RWPE1 (cell line): ENCODE results near the gene DRG2.

Experiments used
- CTCF ChIA-PET: fragments of 350-600 bp; sonication (Branson Sonifier 250); formaldehyde crosslinking; extraction: SDS; loops from one replicate; lab custom pipeline; 2021; lab: Yijun Ruan, JAX
- POLR2A ChIA-PET: fragments of 400-600 bp; formaldehyde crosslinking; extraction: SDS; loops from one replicate; lab custom pipeline; 2020; ENCODE audit warnings: antibody characterized with exemption; ENCODE audit not compliant: low non-redundant PET; lab: Yijun Ruan, JAX
- DNase-seq: peaks from one replicate; pipeline ENCODE4 v3.0.0; 2012; ENCODE audit warnings: low spot score
- H3K27ac ChIP-seq: fragments of 450-650 bp; 2 replicates; pipeline ENCODE4 v1.5.1; 2017
- TF ChIP-seq, protein P1 (sequence below): fragments of 450-650 bp; conservative IDR thresholded peaks from 2 replicates; pipeline ENCODE4 v1.5.1; 2017; ENCODE audit warnings: low read depth, mild to moderate bottlenecking

DRG2 gene

DNA sequence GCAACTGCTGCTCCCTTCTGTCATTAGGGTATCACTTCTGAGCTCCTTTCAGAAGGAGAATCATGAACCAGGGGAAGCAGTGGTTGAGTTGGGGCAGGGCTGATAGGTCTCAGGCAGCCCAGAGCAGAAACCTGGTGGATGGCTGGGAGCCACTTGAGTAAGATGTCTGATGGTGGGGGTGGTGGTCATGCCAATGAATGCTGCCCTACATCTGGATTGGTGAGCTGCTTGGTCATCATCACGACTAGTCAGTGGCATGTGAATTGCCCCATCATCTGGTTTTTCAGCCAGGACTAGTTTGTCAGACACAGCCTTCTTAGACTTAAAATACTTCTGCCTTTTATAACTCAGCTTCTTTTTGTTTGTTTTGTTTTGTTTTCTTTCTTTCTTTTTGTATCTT lies 46.0 kb upstream of the DRG2 start:
- TF ChIP-seq, protein P1, sequence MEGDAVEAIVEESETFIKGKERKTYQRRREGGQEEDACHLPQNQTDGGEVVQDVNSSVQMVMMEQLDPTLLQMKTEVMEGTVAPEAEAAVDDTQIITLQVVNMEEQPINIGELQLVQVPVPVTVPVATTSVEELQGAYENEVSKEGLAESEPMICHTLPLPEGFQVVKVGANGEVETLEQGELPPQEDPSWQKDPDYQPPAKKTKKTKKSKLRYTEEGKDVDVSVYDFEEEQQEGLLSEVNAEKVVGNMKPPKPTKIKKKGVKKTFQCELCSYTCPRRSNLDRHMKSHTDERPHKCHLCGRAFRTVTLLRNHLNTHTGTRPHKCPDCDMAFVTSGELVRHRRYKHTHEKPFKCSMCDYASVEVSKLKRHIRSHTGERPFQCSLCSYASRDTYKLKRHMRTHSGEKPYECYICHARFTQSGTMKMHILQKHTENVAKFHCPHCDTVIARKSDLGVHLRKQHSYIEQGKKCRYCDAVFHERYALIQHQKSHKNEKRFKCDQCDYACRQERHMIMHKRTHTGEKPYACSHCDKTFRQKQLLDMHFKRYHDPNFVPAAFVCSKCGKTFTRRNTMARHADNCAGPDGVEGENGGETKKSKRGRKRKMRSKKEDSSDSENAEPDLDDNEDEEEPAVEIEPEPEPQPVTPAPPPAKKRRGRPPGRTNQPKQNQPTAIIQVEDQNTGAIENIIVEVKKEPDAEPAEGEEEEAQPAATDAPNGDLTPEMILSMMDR = no peak
- DNase-seq = peak; percentile 30
- H3K27ac ChIP-seq = 0 out of 2 replicates have a peak overlapping the region, but pooled peaks have one; percentile 20
- ChIA-PET CTCF (interaction anchor here (0.6 to 1.3 kb wide), 2 partner anchors 16 to 151 kb away, joined by 3 to 4 read pairs; no protein-coding TSS in a partner anchor), POLR2A (no interaction called here)

DNA sequence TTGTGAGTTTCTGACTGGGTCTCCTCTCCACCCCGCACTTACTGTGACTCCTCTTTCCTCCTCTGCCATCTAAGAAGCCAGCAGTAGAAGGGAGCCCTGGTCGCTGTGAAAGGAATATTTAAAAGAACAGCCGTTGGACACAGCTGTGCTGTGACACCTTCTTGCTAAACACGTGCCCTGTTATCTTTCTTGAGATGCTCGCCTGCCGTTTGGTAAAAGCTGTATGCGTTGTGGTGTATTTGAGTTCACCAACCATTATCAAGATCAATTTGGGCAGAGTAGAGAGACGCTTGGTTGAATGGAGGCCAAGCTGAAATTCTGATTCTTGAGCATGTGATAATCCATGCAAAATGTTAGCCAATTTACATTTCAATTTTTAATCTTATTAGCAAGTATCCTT lies 44.8 kb upstream of the DRG2 start:
- POLR2A ChIA-PET = no interaction called here
- CTCF ChIA-PET = no interaction called here

DNA sequence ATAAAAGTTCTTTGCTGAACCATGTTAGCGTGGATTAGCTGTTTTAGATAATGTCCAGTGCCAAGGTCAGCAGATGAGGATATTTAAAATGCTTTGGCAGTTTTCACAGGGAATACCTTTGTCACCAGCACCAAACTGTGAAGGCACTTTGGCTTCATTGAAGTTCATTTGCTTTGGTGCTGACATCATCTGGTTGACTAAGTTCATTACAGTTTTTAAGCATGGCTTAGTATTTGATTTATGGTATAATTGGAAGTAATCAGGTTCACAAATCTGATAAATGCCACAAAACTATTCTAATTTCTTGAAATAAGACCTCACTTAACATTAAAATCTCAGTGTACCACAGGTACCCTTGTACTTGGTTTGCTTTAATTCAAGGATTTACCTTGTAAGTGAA lies 44.3 kb upstream of the DRG2 start:
- no peak overlapping the region for H3K27ac ChIP-seq
- CTCF ChIA-PET = no interaction called here
- TF ChIP-seq, protein P1 = peak; percentile 31
- POLR2A ChIA-PET = no interaction called here
- no peak for DNase-seq

More for the DNA sequence above, 44.8 kb upstream of the DRG2 start:
- no peak for DNase-seq
- H3K27ac ChIP-seq = no peak overlapping the region
- TF ChIP-seq, protein P1 = no peak

DNA sequence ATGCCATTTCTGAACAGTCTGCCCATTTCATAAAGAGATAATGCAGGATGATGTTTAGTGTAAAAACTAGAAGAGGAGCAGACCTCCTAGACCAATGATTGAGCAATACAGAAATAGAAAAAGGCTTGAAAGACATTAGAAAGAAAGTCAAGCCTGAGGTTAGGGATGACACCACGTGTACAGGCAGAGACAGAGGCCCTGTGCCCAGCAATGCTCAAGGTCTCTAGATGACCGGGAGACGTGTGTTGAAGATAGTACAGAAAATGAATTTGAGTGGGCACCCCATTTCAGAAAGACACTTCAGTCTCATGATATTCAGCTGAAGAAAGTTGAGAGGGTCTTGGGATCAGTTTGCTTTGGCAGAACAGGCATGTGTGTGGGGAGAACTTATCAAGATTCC lies 43.1 kb upstream of the DRG2 start:
- ChIA-PET CTCF (interaction anchor here (0.7 kb wide), 1 partner anchor 820 kb away, joined by 3 read pairs; no protein-coding TSS in a partner anchor), POLR2A (no interaction called here)
- no peak for DNase-seq
- H3K27ac ChIP-seq = no peak overlapping the region
- TF ChIP-seq, protein P1 = no peak

DNA sequence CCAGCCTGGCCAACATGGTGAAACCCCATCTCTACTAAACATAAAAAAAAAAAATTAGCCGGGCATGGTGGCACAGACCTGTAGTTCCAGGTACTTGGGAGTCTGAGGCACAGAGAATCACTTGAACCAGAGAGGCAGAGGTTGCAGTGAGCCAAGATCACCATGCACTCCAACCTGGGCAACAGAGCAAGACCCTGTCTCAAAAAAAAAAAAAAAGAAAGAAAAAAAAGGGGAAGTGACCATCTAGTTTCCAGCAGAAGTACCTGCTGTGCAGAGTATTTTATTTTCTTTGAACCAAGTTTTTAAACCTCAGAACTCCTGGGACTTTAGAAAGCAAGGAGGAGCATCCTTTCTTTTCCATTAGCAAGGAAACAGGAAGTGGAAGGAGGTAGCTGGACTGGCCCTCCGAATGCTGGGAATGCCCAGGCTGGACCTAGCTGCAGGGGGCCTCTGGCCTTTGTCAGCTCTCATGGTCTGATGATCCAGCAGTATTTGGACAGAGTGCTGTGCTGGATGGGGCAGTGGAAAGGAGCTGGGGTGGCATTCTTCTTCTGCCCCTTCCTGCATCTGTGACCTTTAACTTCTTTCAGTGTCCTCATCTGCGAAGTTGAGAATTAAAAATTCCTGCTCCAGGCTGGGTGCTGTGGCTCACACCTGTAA lies 41.9 kb upstream of the DRG2 start:
- TF ChIP-seq, protein P1 = no peak
- CTCF ChIA-PET = interaction anchor here (0.6 kb wide), 1 partner anchor 10 kb away, joined by 3 read pairs; no protein-coding TSS in a partner anchor
- POLR2A ChIA-PET = no interaction called here
- H3K27ac ChIP-seq = no peak overlapping the region
- DNase-seq = no peak

DNA sequence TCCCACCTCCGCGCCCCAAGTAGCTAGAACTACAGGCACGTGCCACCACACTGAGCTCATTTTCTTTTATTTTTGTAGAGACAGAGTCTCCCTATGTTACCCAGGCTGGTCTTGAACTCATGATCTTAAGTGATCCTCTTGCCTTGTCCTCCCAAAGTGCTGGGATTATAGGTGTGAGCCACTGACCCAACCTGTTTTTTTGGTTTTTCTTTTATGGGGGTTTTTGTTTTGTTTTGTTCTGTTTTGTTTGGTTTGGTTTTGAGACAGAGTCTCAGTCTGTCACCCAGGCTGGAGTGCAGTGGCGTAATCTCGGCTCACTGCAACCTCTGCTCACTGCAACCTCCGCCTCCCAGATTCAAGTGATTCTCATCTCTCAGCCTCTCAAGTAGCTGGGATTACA lies 32.2 kb upstream of the DRG2 start:
- ChIA-PET POLR2A (no interaction called here), CTCF (interaction anchor here (0.6 to 0.7 kb wide), 3 partner anchors 10 to 198 kb away, joined by 3 read pairs; no protein-coding TSS in a partner anchor)
- no peak for DNase-seq
- TF ChIP-seq, protein P1 = no peak
- no peak overlapping the region for H3K27ac ChIP-seq
